Body of pancreas (tissue), 4 donors: Measurements from ENCODE around the gene ACAA1. TPM values are rescaled to one million over a fixed set of nuclear protein-coding genes. Genes with fewer than 3 reads are reported as not detected.
A peak's percentile ranks its signal among the peaks of the same experiment; 100 is the strongest.

ENCODE experiments used
- ATAC-seq: fragments of 150-250 bp; one replicate; pipeline ENCODE4 v1.9.1; 2016
- DNase-seq, 4 donors: peaks; one replicate each; pipeline ENCODE4 v3.0.0-alpha.2; 2019
- H3K27ac ChIP-seq, 4 donors: fragments of 200-600 bp; sonication (generic); 1 replicate in 3 of 4; 2 replicates in 1 of 4; pipeline versions ENCODE4 v1.5.1 to v1.6.1; 2016 to 2019; ENCODE audit warnings: mild to moderate bottlenecking in 1 of 4, mixed read lengths in 1 of 4, moderate library complexity in 1 of 4
- H3K27me3 ChIP-seq, 2 donors: fragments of 200-600 bp; sonication (generic); one replicate each; pipeline ENCODE4 v1.6.0; 2016; ENCODE audit warnings: mild to moderate bottlenecking in 1 of 2
- H3K36me3 ChIP-seq, 2 donors: fragments of 200-600 bp; sonication (generic); replicated peaks in 1 of 2; 2 replicates each; pipeline ENCODE4 v1.5.1; 2016; ENCODE audit warnings: low read depth in 2 of 2; ENCODE audit not compliant: insufficient read depth in 1 of 2
- H3K4me1 ChIP-seq: fragments of 200-600 bp; sonication (generic); one replicate; pipeline ENCODE4 v1.6.0; 2016
- H3K4me3 ChIP-seq, 2 donors: fragments of 200-600 bp; sonication (generic); 1 replicate in 1 of 2; 2 replicates in 1 of 2; pipeline ENCODE4 v1.5.1; 2016 to 2019
- H3K9me3 ChIP-seq, 3 donors: fragments of 200-600 bp; sonication (generic); 1 replicate in 2 of 3; 2 replicates in 1 of 3; pipeline ENCODE4 v1.5.1; 2016
- POLR2A ChIP-seq, 3 donors: fragments of 450-650 bp; IDR thresholded peaks; one replicate each; pipeline ENCODE4 v1.6.1; 2016; ENCODE audit warnings: antibody characterized with exemption in 3 of 3, mild to moderate bottlenecking in 2 of 3
- whole genome bisulfite sequencing, 2 donors: methylation state at CpG; one replicate each; pipeline ENCODE4 v1.1.5; 2017; 5-methylcytosine and 5-hydroxymethylcytosine counted together
- intact Hi-C: fragments of 100-400 bp; cut with DNase I; formaldehyde crosslinking; loops from one replicate; pipeline ENCODE4 v1.15.1; 2023
- total RNA-seq, 2 donors: library from RNA; depleted of rRNA; stranded (reverse); fragments of >200 nt; gene quantifications; one replicate each; pipeline ENCODE4 v1.1.0, GENCODE V29; 2016
- TF ChIP-seq, protein P1 (sequence below), 7 experiments: fragments of 450-650 bp in 4 of 7; fragments of 200-600 bp in 3 of 7; sonication (generic) in 3 of 7; IDR thresholded peaks; one replicate each; pipeline ENCODE4 v1.5.1; 2016 to 2019; ENCODE audit warnings: antibody characterized with exemption in 7 of 7

Gene ACAA1
- total RNA-seq, 2 donors from 2014 or later = 91.8 to 92.6 TPM

DNA sequence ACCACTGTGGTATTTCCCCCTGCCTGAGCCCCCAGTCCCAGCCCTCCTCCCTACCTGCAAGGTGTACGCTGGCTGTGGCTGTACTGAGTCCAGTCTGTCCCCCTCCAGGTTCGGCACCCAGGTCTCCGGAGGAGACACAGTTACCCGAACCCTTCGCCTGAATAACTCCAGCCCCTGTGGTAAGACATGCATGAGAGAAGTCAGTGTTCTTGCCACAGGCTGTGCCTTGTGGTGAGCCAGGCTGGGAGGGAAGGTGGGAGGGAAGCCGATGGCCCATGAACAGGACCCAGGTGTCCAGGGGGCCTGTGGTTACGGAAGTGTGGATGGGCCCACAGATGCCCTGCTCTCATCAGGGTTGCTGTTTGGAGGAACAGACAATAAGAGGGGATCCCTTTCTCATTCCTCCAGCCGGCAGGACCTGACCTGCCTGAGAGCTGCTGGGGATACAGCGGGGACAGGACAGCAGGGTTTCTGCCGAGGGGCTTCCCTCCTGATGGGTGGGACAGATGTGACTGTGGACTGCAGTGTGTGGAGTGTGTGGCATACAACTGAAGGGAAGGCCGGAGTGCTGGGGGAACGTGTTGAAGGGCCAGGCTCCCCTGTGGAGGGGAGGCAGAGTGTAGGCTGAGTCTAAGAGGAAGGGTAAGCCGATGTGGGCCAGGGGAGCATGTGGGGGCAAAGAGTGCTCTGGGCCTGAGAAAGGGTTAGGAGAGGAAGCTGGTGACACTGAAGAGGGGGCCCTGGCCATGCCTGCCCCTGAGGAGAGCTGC lies 21.9 kb downstream of the ACAA1 start:
- Histone ChIP-seq H3K27me3 (no peaks in the 10 kb centered on the region), H3K36me3 (no peaks in the 10 kb centered on the region), H3K27ac (no peak overlapping the region), H3K9me3 (no peaks in the 10 kb centered on the region), H3K4me3 (no peak overlapping the region), H3K4me1 (no peaks in the 10 kb centered on the region)
- intact Hi-C loops = no loop called here
- TF ChIP-seq, protein P1, sequence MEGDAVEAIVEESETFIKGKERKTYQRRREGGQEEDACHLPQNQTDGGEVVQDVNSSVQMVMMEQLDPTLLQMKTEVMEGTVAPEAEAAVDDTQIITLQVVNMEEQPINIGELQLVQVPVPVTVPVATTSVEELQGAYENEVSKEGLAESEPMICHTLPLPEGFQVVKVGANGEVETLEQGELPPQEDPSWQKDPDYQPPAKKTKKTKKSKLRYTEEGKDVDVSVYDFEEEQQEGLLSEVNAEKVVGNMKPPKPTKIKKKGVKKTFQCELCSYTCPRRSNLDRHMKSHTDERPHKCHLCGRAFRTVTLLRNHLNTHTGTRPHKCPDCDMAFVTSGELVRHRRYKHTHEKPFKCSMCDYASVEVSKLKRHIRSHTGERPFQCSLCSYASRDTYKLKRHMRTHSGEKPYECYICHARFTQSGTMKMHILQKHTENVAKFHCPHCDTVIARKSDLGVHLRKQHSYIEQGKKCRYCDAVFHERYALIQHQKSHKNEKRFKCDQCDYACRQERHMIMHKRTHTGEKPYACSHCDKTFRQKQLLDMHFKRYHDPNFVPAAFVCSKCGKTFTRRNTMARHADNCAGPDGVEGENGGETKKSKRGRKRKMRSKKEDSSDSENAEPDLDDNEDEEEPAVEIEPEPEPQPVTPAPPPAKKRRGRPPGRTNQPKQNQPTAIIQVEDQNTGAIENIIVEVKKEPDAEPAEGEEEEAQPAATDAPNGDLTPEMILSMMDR (IDR thresholded peaks at IDR 0.05) = no peak
- no peak for TF ChIP-seq POLR2A (IDR thresholded peaks at IDR 0.05)
- ATAC-seq (no peak), DNase-seq (peak in 1 of 4 donors; percentile 4)
- whole genome bisulfite sequencing, 2 donors = 64 to 70% methylated on average over 12 to 13 of the region's 13 CpGs

DNA sequence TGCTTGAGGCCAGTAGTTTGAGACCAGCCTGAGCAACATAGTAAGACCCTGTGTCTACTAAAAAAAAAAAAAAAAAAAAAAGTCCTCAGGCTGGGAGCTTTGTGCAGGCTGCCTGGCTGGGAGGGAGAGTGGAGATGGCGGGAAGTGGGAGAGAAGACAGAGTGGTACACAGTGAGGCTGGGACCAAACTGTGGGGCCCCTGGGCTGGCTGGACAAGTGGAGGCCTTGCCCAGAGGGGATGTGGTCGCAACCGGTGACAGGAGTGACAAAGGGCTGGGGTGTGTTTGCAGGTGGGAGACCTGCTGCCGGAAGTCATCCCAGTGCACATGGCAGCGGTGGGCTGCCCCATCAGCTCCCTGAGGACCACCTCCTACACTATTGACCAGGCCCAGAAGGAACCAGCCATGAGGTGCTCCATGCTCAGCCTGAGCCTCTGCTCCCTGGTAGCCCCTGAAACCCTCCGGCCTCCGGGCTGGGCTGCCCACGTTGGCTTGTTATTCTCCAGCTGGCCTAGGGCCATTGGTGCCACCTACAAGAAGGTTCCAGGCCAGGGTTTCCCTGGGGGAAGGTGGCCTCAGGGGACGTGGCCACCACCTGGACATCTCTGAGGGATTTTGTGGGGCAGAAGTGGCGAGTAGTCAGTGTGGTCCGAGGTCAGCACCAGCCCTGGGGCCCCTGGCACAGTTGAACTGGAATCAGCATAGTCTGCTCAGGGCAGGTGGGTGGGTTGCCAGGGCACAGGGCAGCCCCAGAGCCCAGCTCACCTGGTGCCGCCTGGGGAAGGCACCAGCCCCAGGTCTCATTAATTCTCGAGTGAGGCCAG lies 22.7 kb downstream of the ACAA1 start:
- no peak for ATAC-seq
- TF ChIP-seq, protein P1 (IDR thresholded peaks at IDR 0.05) = no peak
- no peak for TF ChIP-seq POLR2A (IDR thresholded peaks at IDR 0.05)
- H3K9me3 ChIP-seq = no peaks in the 10 kb centered on the region
- WGBS, 2 donors = 80% methylated on average over 6 to 12 of the region's 13 CpGs
- intact Hi-C loops = no loop called here
- H3K4me1 ChIP-seq = no peaks in the 10 kb centered on the region
- peak in 1 of 4 donors; percentile 4 for DNase-seq
- H3K36me3 ChIP-seq = no peaks in the 10 kb centered on the region
- no peak overlapping the region for H3K27ac ChIP-seq
- H3K4me3 ChIP-seq = no peak overlapping the region
- no peaks in the 10 kb centered on the region for H3K27me3 ChIP-seq

GRCh38 chr3:38112378-38112761 lies 24.6 kb downstream of the ACAA1 start:
- H3K27me3 ChIP-seq = no peaks in the 10 kb centered on the region
- intact Hi-C loops = no loop called here
- H3K9me3 ChIP-seq = no peaks in the 10 kb centered on the region
- H3K4me3 ChIP-seq = no peak overlapping the region
- WGBS, 2 donors = 75 to 83% methylated on average over 5 to 7 of the region's 7 CpGs
- TF ChIP-seq, protein P1 (IDR thresholded peaks at IDR 0.05) = no peak
- no peak for TF ChIP-seq POLR2A (IDR thresholded peaks at IDR 0.05)
- H3K4me1 ChIP-seq = no peaks in the 10 kb centered on the region
- DNase-seq = peak in 1 of 4 donors; percentile 6
- no peaks in the 10 kb centered on the region for H3K36me3 ChIP-seq
- ATAC-seq = no peak
- H3K27ac ChIP-seq = no peak overlapping the region

DNA sequence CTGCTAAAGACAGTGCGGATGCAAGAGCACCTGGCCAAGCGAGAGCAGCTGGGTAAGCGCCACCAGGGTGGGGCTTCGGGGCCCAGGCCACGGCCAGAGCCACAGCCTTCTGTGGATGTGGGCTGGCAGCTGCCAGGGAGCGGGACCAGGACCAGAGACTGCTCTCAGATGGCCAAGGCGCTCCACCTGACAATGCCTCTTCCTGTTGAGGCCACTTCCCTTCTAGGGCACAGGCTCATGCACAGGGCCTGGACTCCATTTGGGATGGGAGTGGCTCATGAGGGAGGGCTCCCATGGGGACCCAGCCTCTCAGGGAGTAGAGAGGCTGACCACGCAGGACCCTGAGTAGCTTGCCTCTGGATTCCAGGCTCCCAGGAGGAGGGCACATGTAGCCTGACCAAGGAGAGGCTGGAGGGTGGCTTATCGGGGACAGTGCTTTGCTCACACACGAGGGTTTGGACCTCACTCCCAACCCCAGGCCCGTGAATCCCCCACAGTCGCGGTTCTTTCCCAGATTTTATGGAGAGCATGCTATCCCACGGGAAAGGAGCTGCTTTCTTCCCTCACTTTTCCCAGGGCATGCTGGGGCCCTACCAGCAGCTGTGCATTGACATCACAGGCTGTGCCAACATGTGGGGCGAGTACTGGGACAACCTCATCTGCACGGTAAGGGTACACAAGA lies 25.1 kb downstream of the ACAA1 start:
- TF ChIP-seq POLR2A (IDR thresholded peaks at IDR 0.05) = no peak
- TF ChIP-seq, protein P1 (IDR thresholded peaks at IDR 0.05) = no peak
- Histone ChIP-seq H3K27me3 (no peaks in the 10 kb centered on the region), H3K36me3 (no peaks in the 10 kb centered on the region), H3K4me3 (no peak overlapping the region), H3K4me1 (no peaks in the 10 kb centered on the region), H3K27ac (no peak overlapping the region), H3K9me3 (no peaks in the 10 kb centered on the region)
- DNase-seq = peak in 1 of 4 donors; percentile 2
- intact Hi-C loops = no loop called here
- 74 to 84% methylated on average over 7 to 16 of the region's 16 CpGs for WGBS, 2 donors
- no peak for ATAC-seq
